Ramos (cell line): Measurements from ENCODE around the gene LRBA.
"Not testable (repeated sequence)": the region's sequence is repeated elsewhere in the genome, so short reads cannot be mapped to it uniquely, and the experiment has no call there.

Experiments used
- in situ Hi-C: fragments of 300-500 bp; cut with MboI; formaldehyde crosslinking; loops from one replicate; pipeline ENCODE4 v1.14.3; 2022; ENCODE audit warnings: low sequenced_read_pairs; ENCODE audit not compliant: unreplicated experiment

LRBA gene

GRCh38 chr4:150948710-150949109 lies 66.4 kb downstream of the LRBA start:
- in situ Hi-C loops, result no loop called here

DNA sequence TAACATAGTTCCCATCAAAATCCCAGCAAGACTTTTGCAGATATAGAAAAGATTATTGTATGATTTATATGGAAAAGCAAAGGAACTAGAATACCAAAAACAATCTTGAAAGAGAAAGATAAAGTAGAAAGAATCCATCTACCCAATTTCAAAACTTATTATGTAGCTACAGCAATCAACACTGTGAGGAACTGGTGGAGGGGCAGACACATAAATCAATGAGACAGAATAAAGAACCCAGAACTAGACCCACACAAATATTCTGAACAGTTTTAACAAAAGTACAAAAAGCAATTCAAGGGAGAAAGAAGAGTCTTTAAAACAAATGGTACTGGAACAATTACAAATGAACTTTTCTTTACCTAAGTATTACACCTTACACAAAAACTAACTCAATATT lies 67.0 kb downstream of the LRBA start:
- in situ Hi-C loops, result no loop called here

GRCh38 chr4:150944660-150945059 lies 70.4 kb downstream of the LRBA start:
- in situ Hi-C loops, result no loop called here

GRCh38 chr4:150943818-150944217 lies 71.3 kb downstream of the LRBA start:
- in situ Hi-C loops, result no loop called here

- in situ Hi-C loops, result no loop called here
Observed at GRCh38 chr4:150943126-150943525, 72.0 kb downstream of the LRBA start.

GRCh38 chr4:150942539-150942938 lies 72.5 kb downstream of the LRBA start:
- in situ Hi-C loops, result no loop called here

- in situ Hi-C loops, result no loop called here
Observed at GRCh38 chr4:150940123-150940522, 75.0 kb downstream of the LRBA start.

DNA sequence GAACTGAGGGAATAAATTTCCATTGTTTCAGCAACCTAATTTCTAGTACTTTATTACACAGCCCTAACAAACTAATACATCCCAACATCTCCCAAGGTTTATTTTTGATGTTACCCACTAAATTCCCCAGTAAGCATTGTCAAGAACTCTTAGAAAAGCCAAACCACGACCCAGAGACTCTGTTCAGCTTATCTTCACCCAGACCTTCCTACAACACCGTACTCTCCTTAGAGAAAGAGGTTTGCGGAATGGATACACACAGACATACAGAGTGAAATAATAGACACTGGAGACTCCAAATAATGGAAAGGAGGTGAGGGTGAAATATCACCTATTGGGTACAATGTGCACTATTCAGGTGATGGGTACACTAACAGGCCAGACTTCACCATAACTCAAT lies 75.6 kb downstream of the LRBA start:
- in situ Hi-C loops, result no loop called here

DNA sequence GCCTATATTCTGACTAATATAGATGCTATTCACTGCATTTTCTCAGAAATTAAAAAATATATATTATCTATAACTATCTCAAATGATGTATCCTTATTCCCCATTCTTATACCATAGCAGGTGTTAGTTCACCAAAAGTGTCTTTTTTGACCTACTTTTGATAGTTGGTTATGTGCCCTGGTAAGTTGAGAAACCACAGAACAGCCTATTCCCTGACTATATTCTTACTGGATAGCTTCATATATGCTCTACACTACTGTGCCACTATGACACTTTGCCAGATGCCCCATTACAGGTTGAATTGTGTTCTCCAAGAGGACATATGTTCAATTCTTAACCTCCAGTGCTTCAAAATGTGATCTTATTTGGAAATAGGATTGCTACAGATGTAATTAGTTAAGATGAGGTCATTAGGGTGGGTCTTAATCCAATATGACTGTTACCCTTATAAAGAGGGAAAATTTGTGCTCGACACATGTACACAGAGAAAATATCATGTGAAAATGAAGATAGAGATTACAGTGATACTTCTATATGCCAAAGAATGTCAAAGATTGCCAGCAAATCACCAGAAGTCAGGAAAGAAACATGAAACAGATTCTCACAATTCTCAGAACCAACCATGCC lies 76.1 kb downstream of the LRBA start:
- in situ Hi-C loops, result no loop called here

DNA sequence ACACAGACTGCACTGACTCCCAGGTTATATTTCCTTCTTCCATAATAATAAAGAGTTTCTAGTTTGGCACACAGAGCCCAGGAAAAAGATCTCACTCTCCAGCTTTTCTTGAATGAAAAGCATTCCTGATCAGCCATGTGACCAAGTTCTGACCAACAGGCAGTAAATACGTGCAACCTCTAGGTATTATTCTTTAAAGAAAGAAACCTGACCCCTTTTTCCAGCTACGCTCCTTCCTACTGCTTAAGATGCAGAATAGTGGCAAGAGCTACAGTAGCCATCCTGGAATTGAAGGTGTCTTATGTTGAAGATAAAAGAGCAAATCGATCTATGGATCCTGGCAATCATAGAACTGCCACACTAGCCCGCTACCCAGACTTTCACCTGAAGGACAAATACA lies 76.7 kb downstream of the LRBA start:
- in situ Hi-C loops, result no loop called here

DNA sequence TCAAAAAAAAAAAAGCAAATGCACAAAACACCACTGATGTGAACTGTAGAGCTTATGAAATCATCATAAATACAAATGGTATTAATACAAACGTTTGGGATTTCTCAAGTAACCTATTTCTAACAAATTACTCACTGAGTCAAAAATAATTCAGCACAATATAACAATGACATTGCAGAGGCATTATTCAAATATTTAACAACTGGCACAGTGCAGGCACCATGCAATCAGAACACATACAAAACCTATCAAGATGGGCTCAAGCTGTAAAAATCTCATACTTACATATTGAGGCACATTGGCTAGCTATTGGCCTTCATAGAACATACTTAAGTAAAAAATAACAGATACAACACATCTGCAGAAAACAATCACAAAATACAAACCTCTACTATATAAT lies 81.1 kb downstream of the LRBA start:
- in situ Hi-C loops, result no loop called here

- in situ Hi-C loops, result no loop called here
Observed at GRCh38 chr4:150931796-150932195, 83.3 kb downstream of the LRBA start.

DNA sequence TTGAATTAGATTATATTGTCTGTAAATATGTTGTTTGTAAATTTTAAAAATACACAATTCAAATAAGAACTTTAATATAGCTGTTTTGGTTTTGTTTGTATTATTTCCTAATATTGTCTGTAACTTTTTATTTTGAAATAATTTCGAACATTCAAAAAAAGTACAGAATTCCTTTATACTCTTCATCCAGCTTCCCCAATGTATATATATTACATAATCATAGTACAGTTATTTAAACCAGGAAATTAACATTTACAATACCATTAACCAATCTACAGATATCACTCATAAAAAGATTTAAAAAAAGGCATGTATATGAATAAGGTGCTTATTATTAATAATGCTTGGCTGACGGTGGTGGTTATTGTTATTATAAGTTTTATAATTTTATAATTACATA lies 84.1 kb downstream of the LRBA start:
- in situ Hi-C loops, result no loop called here

DNA sequence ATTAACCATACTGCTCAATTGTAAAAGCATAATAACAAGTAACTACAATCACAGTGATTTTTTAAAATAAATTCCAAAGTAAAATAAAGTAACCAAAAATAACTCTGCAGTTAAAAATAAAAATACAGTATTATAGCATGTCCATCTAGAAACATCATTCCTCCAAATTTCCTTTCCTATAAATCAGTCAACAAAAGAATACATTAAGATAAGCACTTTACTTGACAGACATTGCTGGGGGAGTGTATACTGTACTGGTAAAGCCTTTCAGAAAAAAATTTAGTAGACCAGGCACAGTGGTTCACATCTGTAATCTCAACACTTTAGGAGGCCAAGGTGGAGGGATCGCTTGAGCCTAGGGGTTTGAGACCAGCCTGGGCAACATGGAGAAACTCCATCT lies 91.1 kb downstream of the LRBA start:
- in situ Hi-C loops, result no loop called here

- in situ Hi-C loops, result not testable (repeated sequence)
Observed at GRCh38 chr4:150921486-150921885, 93.6 kb downstream of the LRBA start.

GRCh38 chr4:150918562-150918961 lies 96.5 kb downstream of the LRBA start:
- in situ Hi-C loops, result not testable (repeated sequence)

- in situ Hi-C loops, result no loop called here
Observed at GRCh38 chr4:150911326-150911725, 103.8 kb downstream of the LRBA start.

GRCh38 chr4:150909116-150909515 lies 106.0 kb downstream of the LRBA start:
- in situ Hi-C loops, result no loop called here

- in situ Hi-C loops, result no loop called here
Observed at GRCh38 chr4:150906987-150907633, 108.0 kb downstream of the LRBA start.

DNA sequence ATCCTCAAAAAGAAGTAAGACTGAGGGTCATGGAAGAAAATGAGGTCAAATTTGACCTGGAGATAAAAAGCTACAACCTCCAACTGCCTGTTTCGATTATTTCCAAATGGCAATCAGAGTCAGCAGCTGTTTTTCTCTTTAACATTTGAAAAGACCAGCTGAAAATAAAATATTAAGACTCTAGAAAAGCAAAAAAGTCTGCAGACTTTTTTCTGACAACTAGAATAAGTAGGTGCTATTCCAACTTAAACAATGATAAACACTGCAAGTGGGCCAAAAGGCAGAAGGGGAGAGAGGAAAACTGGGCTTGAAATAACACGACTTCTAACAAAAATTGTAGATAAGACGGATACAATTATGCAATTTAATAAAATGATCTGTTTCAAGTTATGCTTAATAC lies 110.4 kb downstream of the LRBA start:
- in situ Hi-C loops, result no loop called here

- in situ Hi-C loops, result no loop called here
Observed at GRCh38 chr4:150903603-150904002, 111.5 kb downstream of the LRBA start.

DNA sequence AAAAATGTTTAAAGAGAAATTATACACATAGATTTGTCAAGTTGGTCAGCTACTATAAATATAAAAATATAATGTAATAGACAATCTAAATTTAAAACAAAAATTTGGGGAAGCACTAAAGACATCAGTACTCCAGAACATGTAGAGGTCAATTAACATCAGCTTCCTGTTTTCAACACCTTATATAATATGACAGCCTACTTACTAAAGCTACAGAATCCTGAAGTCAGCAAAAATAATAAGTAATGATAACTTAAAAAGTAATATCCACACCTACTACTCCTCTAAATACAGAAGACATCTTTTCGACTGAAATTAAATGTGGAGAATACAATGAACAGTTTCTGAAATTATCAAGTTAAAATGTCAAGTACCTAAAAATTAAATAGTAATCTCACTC lies 118.6 kb downstream of the LRBA start:
- in situ Hi-C loops, result no loop called here
